SJSA1 (cell line): Measurements from ENCODE around the gene DGLUCY. TPM values are rescaled to one million over a fixed set of nuclear protein-coding genes. Genes with fewer than 3 reads are reported as not detected.
"Not testable (repeated sequence)": the region's sequence is repeated elsewhere in the genome, so short reads cannot be mapped to it uniquely, and the experiment has no call there.

Source experiments
- DNase-seq, 2 experiments: peaks; one replicate each; pipeline ENCODE4 v3.0.0-alpha.2; 2015 to 2020; ENCODE audit warnings: low spot score in 2 of 2, low read depth in 1 of 2
- H3K27ac ChIP-seq: fragments of 250-450 bp; sonication (Bioruptor Pico); 2 replicates; pipeline ENCODE4 v1.5.1; 2020; ENCODE audit warnings: mild to moderate bottlenecking, moderate library complexity
- H3K27me3 ChIP-seq: fragments of 250-450 bp; sonication (Bioruptor Pico); replicated peaks from 2 replicates; pipeline ENCODE4 v1.5.1; 2020; ENCODE audit warnings: mild to moderate bottlenecking, moderate library complexity
- H3K36me3 ChIP-seq: fragments of 250-450 bp; sonication (Bioruptor Pico); 2 replicates; pipeline ENCODE4 v1.5.1; 2020; ENCODE audit warnings: mild to moderate bottlenecking
- H3K4me1 ChIP-seq: fragments of 250-450 bp; sonication (Bioruptor Pico); replicated peaks from 2 replicates; pipeline ENCODE4 v1.6.1; 2021; ENCODE audit warnings: mild to moderate bottlenecking
- H3K4me3 ChIP-seq: fragments of 250-450 bp; sonication (Bioruptor Pico); 2 replicates; pipeline ENCODE4 v1.5.1; 2020; ENCODE audit warnings: mild to moderate bottlenecking
- H3K9me3 ChIP-seq: fragments of 250-450 bp; sonication (Bioruptor Pico); replicated peaks from 2 replicates; pipeline ENCODE4 v1.5.1; 2020; ENCODE audit warnings: mild to moderate bottlenecking
- total RNA-seq: library from RNA; depleted of rRNA; stranded (reverse); fragments of >200 nt; shearing (Covaris generic); gene quantifications from 2 replicates; pipeline ENCODE4 v1.2.3, GENCODE V29; 2014

Gene DGLUCY
- total RNA-seq, 1 experiment from 2014 or later = 11.8 TPM

DNA sequence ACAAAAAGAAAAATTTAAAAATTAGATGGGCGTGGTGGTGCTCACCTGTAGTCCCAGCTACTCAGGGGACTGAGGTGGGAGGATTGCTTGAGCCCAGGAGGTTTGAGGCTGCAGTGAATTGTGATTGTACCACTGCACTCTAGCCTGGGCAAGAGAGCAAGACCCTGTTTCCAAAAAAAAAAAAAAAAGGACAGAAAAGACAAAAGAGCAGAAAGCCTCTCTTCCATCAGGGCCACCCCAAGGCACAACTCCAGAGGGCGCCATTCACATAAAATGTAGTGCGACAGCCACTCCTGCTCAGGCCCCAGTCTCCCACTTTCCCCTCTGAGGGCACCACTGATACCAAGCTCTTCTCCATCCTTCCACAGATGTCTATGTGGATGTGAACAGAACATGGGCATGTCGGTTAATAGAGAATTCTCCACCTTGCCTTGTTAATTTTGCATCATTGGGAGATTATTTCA is 41.8 kb downstream of the DGLUCY start:
- Histone ChIP-seq H3K27me3 (no peaks in the 10 kb centered on the region), H3K27ac (no peak overlapping the region), H3K9me3 (no peaks in the 10 kb centered on the region), H3K4me1 (peaks cover 15% of the 10 kb centered on the region), H3K4me3 (no peak overlapping the region), H3K36me3 (peaks cover 6% of the 10 kb centered on the region)
- no peak for DNase-seq

DNA sequence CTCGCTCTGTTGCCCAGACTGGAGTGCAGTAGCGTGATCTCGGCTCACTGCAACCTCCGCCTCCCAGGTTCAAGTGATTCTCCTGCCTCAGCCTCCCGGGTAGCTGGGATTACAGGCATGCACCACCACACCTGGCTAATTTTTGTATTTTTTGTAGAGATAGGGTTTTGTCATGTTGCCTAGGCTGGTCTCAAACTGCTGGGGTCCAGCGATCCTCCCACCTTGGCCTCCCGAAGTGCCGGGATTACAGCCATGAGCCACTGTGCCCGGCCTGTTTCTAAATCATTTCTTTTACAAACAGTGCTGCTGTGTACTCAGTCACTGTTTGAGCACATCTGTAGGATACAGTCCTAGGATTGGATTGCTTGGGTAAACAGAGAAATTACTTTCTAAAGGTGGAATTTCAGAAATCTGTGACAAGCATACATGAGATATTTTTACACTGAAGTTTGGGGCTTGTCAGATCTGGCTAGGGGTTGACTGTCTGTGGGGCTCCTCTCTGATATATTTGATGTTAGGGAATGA is 42.3 kb downstream of the DGLUCY start:
- peaks cover 12% of the 10 kb centered on the region for H3K36me3 ChIP-seq
- DNase-seq = not testable (repeated sequence)

GRCh38 chr14:91156877-91157276 is 43.0 kb downstream of the DGLUCY start:
- H3K36me3 ChIP-seq = peaks cover 15% of the 10 kb centered on the region
- H3K9me3 ChIP-seq, H3K27me3 ChIP-seq, H3K27ac ChIP-seq, DNase-seq, H3K4me3 ChIP-seq: not testable (repeated sequence)
- H3K4me1 ChIP-seq = peaks cover 15% of the 10 kb centered on the region

More for the DNA sequence above, 42.3 kb downstream of the DGLUCY start:
- not testable (repeated sequence) for H3K27ac ChIP-seq, H3K9me3 ChIP-seq, H3K4me3 ChIP-seq, H3K27me3 ChIP-seq
- H3K4me1 ChIP-seq = peaks cover 15% of the 10 kb centered on the region

GRCh38 chr14:91158091-91158790 is 44.4 kb downstream of the DGLUCY start:
- H3K27me3 ChIP-seq = no peaks in the 10 kb centered on the region
- no peak overlapping the region for H3K27ac ChIP-seq
- peaks cover 15% of the 10 kb centered on the region for H3K4me1 ChIP-seq
- H3K4me3 ChIP-seq = no peak overlapping the region
- peaks cover 15% of the 10 kb centered on the region for H3K36me3 ChIP-seq
- DNase-seq = no peak
- H3K9me3 ChIP-seq = no peaks in the 10 kb centered on the region

DNA sequence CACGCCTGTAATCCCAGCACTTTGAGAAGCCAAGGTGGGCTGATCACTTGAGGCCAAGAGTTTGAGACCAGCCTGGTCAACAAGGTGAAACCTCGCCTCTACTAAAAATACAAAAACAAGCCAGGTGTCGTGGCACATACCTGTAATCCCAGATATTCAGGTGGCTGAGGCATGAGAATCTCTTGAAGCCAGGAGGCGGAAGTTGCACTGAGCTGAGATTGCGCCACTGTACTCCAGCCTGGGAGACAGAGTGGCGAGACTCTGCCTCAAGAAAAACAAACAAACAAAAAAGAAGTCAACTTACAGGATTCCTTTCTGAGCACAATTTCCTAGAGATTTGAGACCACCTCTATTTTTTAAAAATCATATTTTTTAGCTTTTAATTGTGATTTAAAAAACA is 45.3 kb downstream of the DGLUCY start:
- Histone ChIP-seq H3K27me3 (no peaks in the 10 kb centered on the region), H3K27ac (no peak overlapping the region), H3K4me3 (no peak overlapping the region), H3K4me1 (peaks cover 15% of the 10 kb centered on the region), H3K9me3 (no peaks in the 10 kb centered on the region), H3K36me3 (peaks cover 16% of the 10 kb centered on the region)
- DNase-seq = no peak

DNA sequence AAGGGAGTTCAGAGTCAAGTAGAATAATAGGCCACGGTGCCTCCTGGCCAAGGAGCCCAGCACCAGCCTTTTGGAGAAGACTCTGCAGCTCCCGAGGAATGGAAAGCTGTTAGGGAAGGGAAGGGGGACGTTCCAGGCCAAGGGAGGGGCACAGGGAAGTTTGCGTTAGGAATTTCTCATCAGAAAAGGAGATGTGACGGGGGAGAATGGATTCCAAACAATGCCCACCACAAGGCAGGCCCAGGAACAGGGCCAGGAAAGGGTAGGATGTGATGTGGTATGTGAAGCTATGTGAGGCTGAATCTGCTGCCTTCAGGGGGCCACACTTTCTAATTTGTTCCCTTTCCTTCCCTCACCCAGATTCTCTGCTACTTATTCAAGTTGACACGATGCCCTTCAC is 46.0 kb downstream of the DGLUCY start:
- Histone ChIP-seq H3K27ac (no peak overlapping the region), H3K27me3 (no peaks in the 10 kb centered on the region), H3K36me3 (peaks cover 18% of the 10 kb centered on the region), H3K4me3 (no peak overlapping the region), H3K9me3 (no peaks in the 10 kb centered on the region), H3K4me1 (peaks cover 8% of the 10 kb centered on the region)
- DNase-seq = no peak

DNA sequence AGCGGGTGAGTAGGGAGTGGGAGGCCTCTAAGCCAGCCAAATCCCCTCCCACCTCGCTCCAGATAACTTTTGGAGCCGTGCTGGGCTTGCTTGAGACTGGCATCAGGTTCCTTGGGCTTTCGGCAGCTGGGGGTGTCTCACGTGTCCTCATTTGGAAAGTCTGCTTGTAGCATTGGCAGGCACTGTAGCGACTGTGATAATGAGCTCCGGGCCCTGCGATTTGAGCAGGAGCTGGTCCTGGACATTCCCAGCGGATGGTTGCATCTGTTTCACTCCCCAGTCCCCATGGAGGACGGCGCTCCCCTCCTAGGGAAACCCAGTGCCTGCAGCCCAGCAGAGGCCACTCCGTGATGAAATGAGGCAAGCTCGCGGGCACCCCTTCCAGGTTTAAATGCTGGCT is 49.4 kb downstream of the DGLUCY start:
- peaks cover 3% of the 10 kb centered on the region; the same call in 1 of the 2 replicates for H3K4me1 ChIP-seq

DNA sequence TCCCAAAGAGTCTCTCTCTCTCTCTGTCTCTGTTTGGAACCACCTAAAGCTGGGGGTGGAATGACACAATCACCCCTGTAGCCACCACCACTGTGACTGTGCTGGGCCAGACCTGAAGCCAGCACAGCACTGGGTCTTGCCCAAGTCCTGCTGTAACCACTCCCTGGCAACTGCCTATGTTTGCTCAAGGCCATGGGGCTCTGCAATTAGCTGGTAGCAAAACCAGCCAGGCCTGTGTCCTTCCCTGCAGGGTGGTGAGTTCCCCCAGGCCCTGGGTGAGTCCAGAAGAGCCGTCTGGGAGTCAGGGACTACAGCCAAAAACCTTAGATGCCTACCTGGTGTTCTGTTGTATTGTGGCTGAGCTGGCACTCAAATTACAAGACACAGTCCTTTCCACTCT is 50.8 kb downstream of the DGLUCY start:
- no peak overlapping the region for H3K27ac ChIP-seq
- H3K27me3 ChIP-seq = no peaks in the 10 kb centered on the region
- peaks cover 23% of the 10 kb centered on the region for H3K36me3 ChIP-seq
- no peak overlapping the region for H3K4me3 ChIP-seq
- H3K4me1 ChIP-seq = peaks cover 2% of the 10 kb centered on the region; the same call in 1 of the 2 replicates
- H3K9me3 ChIP-seq = no peaks in the 10 kb centered on the region
- no peak for DNase-seq

More for the DNA sequence above, 49.4 kb downstream of the DGLUCY start:
- Histone ChIP-seq H3K9me3 (no peaks in the 10 kb centered on the region), H3K27me3 (no peaks in the 10 kb centered on the region), H3K36me3 (peaks cover 23% of the 10 kb centered on the region), H3K4me3 (no peak overlapping the region), H3K27ac (no peak overlapping the region)
- DNase-seq = no peak

GRCh38 chr14:91167380-91167770 is 53.5 kb downstream of the DGLUCY start:
- Histone ChIP-seq H3K4me1 (no peaks in the 10 kb centered on the region), H3K27ac (no peak overlapping the region), H3K27me3 (no peaks in the 10 kb centered on the region), H3K36me3 (peaks cover 9% of the 10 kb centered on the region; the same call in 1 of the 2 replicates), H3K4me3 (no peak overlapping the region), H3K9me3 (no peaks in the 10 kb centered on the region)
- DNase-seq = no peak

DNA sequence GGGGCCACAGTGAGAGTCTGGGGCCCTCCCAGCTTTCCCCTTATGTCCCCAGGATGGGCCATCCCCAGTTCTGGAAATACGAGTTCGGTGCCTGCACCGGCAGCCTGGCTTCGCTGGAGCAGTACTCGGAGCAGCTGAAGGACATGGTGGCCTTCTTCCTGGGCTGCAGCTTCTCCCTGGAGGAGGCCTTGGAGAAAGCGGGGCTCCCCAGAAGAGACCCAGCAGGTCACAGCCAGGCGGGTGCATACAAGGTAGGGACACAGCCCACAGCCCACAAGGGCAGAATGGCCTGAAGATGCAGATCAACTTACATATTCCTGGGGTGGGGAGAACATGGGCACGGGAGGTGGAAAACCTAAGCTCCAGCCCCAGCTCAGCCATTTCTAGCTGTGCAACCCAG is 56.1 kb downstream of the DGLUCY start:
- H3K27ac ChIP-seq = no peak overlapping the region
- H3K27me3 ChIP-seq = no peaks in the 10 kb centered on the region
- DNase-seq = no peak
- no peaks in the 10 kb centered on the region for H3K9me3 ChIP-seq
- no peak overlapping the region for H3K4me3 ChIP-seq
- no peaks in the 10 kb centered on the region; the same call in 1 of the 2 replicates for H3K4me1 ChIP-seq
- H3K36me3 ChIP-seq = peaks cover 5% of the 10 kb centered on the region; the same call in 1 of the 2 replicates

DNA sequence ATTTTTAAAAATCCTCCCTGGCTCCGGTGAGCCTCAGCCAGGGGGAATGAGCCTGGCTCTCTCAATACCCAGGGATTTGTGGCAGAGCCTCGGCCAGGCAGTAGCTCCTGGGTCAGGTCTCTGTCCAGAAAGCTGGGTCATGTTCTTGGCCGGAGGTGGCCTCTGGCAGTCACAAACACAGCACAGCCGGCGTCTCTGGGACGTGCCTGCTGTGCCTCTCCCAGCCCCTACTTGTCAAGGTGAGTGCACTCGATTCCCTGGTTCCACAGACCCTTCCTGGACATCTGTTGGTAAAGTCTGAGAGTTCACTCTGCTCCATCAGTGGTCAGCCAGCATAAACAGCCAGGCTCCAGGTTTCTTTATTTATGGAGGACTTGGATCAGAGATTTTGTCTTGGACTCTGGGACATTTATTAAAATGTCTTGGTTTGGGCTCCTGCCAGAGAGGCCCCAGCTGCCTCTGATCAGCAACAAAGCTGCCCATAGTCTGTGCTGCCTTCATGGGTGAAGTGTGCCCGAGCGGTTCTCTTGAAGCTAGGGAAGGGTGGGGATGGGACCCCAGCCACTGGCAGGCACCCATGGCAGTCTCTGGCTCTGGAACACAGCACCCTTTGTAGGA is 56.7 kb downstream of the DGLUCY start:
- Histone ChIP-seq H3K4me1 (no peaks in the 10 kb centered on the region; the same call in 1 of the 2 replicates), H3K4me3 (no peak overlapping the region), H3K36me3 (peaks cover 2% of the 10 kb centered on the region; the same call in 1 of the 2 replicates), H3K9me3 (no peaks in the 10 kb centered on the region), H3K27ac (no peak overlapping the region), H3K27me3 (no peaks in the 10 kb centered on the region)
- DNase-seq = no peak

DNA sequence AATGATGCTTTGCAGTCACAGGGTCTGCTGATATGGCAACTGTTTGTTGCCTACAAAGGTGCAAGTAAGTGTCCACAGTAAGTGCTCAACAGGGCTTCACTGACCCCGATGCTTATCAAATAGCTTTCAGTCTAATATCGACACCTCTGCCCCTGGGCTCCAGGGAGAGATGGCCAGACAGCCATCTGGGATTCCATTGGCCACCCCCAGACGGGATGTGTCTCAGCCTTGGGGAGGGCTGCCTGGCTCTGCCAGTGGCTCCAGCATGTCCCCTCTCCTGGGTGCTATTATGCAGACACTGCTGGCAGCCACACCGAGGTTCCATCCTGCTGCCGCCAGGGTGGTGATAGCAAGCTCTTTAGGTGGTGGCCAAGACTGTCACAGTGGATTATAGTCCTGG is 57.4 kb downstream of the DGLUCY start:
- H3K4me3 ChIP-seq = no peak overlapping the region
- no peak overlapping the region for H3K27ac ChIP-seq
- no peaks in the 10 kb centered on the region for H3K27me3 ChIP-seq
- no peaks in the 10 kb centered on the region for H3K9me3 ChIP-seq
- no peaks in the 10 kb centered on the region; the same call in 1 of the 2 replicates for H3K4me1 ChIP-seq
- no peak for DNase-seq
- H3K36me3 ChIP-seq = no peaks in the 10 kb centered on the region; the same call in 1 of the 2 replicates

- no peaks in the 10 kb centered on the region; the same call in 1 of the 2 replicates for H3K36me3 ChIP-seq
- peak; percentile 28 to 72 for DNase-seq
These were observed 59.4 kb downstream of the DGLUCY start for GRCh38 chr14:91173221-91173670.

GRCh38 chr14:91173904-91174303 is 60.0 kb downstream of the DGLUCY start:
- H3K36me3 ChIP-seq = no peaks in the 10 kb centered on the region; the same call in 1 of the 2 replicates
- no peak overlapping the region for H3K27ac ChIP-seq
- no peaks in the 10 kb centered on the region; the same call in 1 of the 2 replicates for H3K4me1 ChIP-seq
- no peaks in the 10 kb centered on the region for H3K9me3 ChIP-seq
- DNase-seq = no peak
- no peak overlapping the region for H3K4me3 ChIP-seq
- no peaks in the 10 kb centered on the region for H3K27me3 ChIP-seq

More at GRCh38 chr14:91173221-91173670, 59.4 kb downstream of the DGLUCY start:
- H3K9me3 ChIP-seq = no peaks in the 10 kb centered on the region
- no peak overlapping the region for H3K27ac ChIP-seq
- H3K4me3 ChIP-seq = no peak overlapping the region
- H3K27me3 ChIP-seq = no peaks in the 10 kb centered on the region
- H3K4me1 ChIP-seq = no peaks in the 10 kb centered on the region; the same call in 1 of the 2 replicates
